Body of pancreas (tissue), 4 donors: Measurements from ENCODE around the gene PIK3AP1.

Source experiments
- POLR2A ChIP-seq, 3 donors: fragments of 450-650 bp; IDR thresholded peaks; one replicate each; pipeline ENCODE4 v1.6.1; 2016; ENCODE audit warnings: antibody characterized with exemption in 3 of 3, mild to moderate bottlenecking in 2 of 3
- TF ChIP-seq, protein P1 (sequence below), 7 experiments: fragments of 450-650 bp in 4 of 7; fragments of 200-600 bp in 3 of 7; sonication (generic) in 3 of 7; IDR thresholded peaks; one replicate each; pipeline ENCODE4 v1.5.1; 2016 to 2019; ENCODE audit warnings: antibody characterized with exemption in 7 of 7

GRCh38 chr10:96645191-96645721, 75.1 kb downstream of the PIK3AP1 start:
- TF ChIP-seq, protein P1, sequence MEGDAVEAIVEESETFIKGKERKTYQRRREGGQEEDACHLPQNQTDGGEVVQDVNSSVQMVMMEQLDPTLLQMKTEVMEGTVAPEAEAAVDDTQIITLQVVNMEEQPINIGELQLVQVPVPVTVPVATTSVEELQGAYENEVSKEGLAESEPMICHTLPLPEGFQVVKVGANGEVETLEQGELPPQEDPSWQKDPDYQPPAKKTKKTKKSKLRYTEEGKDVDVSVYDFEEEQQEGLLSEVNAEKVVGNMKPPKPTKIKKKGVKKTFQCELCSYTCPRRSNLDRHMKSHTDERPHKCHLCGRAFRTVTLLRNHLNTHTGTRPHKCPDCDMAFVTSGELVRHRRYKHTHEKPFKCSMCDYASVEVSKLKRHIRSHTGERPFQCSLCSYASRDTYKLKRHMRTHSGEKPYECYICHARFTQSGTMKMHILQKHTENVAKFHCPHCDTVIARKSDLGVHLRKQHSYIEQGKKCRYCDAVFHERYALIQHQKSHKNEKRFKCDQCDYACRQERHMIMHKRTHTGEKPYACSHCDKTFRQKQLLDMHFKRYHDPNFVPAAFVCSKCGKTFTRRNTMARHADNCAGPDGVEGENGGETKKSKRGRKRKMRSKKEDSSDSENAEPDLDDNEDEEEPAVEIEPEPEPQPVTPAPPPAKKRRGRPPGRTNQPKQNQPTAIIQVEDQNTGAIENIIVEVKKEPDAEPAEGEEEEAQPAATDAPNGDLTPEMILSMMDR (IDR thresholded peaks at IDR 0.05): no peak
- TF ChIP-seq POLR2A (IDR thresholded peaks at IDR 0.05): no peak
